ENCODE measurements around the gene CCDC192.
"Not testable (repeated sequence)": the region's sequence is repeated elsewhere in the genome, so short reads cannot be mapped to it uniquely, and the experiment has no call there.

Gene CCDC192

GRCh38 chr5:127846884-127847283 is 143.7 kb downstream of the CCDC192 start:
- no peaks in the 10 kb centered on the region for H3K27me3 ChIP-seq (ENCODE audit: control insufficient read depth, low read length)
- H3F3A ChIP-seq (ENCODE audit: control insufficient read depth, insufficient read depth): no peaks in the 10 kb centered on the region
- H3K79me2 ChIP-seq (ENCODE audit: control insufficient read depth, low read length): no peaks in the 10 kb centered on the region
- H3K9me2 ChIP-seq (replicated peaks; ENCODE audit: control insufficient read depth, low read length): no peaks in the 10 kb centered on the region
- H3K4me1 ChIP-seq (ENCODE audit: control insufficient read depth, low read length): peaks cover 8% of the 10 kb centered on the region
- H4K20me1 ChIP-seq (ENCODE audit: control insufficient read depth, insufficient read depth, low read depth, low read length): no peaks in the 10 kb centered on the region
- no peak for TF ChIP-seq CTCF (IDR thresholded peaks at IDR 0.05; ENCODE audit: low read depth, low read length, poor library complexity, severe bottlenecking)
- TF ChIP-seq EZH2phosphoT487 (IDR thresholded peaks at IDR 0.05; ENCODE audit: borderline replicate concordance, low read length): no peak
- no peak overlapping the region for H3K4me2 ChIP-seq (ENCODE audit: low read length)
- H3K4me3 ChIP-seq (ENCODE audit: low read length): no peak overlapping the region
- H3K36me3 ChIP-seq (ENCODE audit: control insufficient read depth, low read length): no peaks in the 10 kb centered on the region
- no peaks in the 10 kb centered on the region for H3K9me3 ChIP-seq (ENCODE audit: control insufficient read depth, insufficient read depth, low read length)
- H3K27ac ChIP-seq (ENCODE audit: low read depth, low read length): no peak overlapping the region

- H3K36me3 ChIP-seq (ENCODE audit: control insufficient read depth, low read length); H3K27me3 ChIP-seq (ENCODE audit: control insufficient read depth, low read length); H4K20me1 ChIP-seq (ENCODE audit: control insufficient read depth, insufficient read depth, low read depth, low read length); H3K4me1 ChIP-seq (ENCODE audit: control insufficient read depth, low read length); H3K9me2 ChIP-seq (replicated peaks; ENCODE audit: control insufficient read depth, low read length); H3F3A ChIP-seq (ENCODE audit: control insufficient read depth, insufficient read depth); H3K4me2 ChIP-seq (ENCODE audit: low read length); H3K79me2 ChIP-seq (ENCODE audit: control insufficient read depth, low read length); H3K4me3 ChIP-seq (ENCODE audit: low read length); H3K9me3 ChIP-seq (ENCODE audit: control insufficient read depth, insufficient read depth, low read length); H3K27ac ChIP-seq (ENCODE audit: low read depth, low read length): not testable (repeated sequence)
These were observed 144.4 kb downstream of the CCDC192 start for GRCh38 chr5:127847641-127848040.

- Histone ChIP-seq H3K36me3 (ENCODE audit: control insufficient read depth, low read length) (no peaks in the 10 kb centered on the region), H3K4me2 (ENCODE audit: low read length) (no peak overlapping the region), H3K27ac (ENCODE audit: low read depth, low read length) (no peak overlapping the region), H3K4me3 (ENCODE audit: low read length) (no peak overlapping the region), H3K27me3 (ENCODE audit: control insufficient read depth, low read length) (no peaks in the 10 kb centered on the region), H3K79me2 (ENCODE audit: control insufficient read depth, low read length) (no peaks in the 10 kb centered on the region), H3K9me3 (ENCODE audit: control insufficient read depth, insufficient read depth, low read length) (no peaks in the 10 kb centered on the region), H3F3A (ENCODE audit: control insufficient read depth, insufficient read depth) (no peaks in the 10 kb centered on the region), H3K4me1 (ENCODE audit: control insufficient read depth, low read length) (no peaks in the 10 kb centered on the region), H3K9me2 (replicated peaks; ENCODE audit: control insufficient read depth, low read length) (no peaks in the 10 kb centered on the region), H4K20me1 (ENCODE audit: control insufficient read depth, insufficient read depth, low read depth, low read length) (no peaks in the 10 kb centered on the region)
- TF ChIP-seq CTCF (IDR thresholded peaks at IDR 0.05; ENCODE audit: low read depth, low read length, poor library complexity, severe bottlenecking) (no peak), EZH2phosphoT487 (IDR thresholded peaks at IDR 0.05; ENCODE audit: borderline replicate concordance, low read length) (no peak)
These were observed 144.9 kb downstream of the CCDC192 start for GRCh38 chr5:127848098-127848497.

- TF ChIP-seq CTCF (IDR thresholded peaks at IDR 0.05; ENCODE audit: low read depth, low read length, poor library complexity, severe bottlenecking) (no peak), EZH2phosphoT487 (IDR thresholded peaks at IDR 0.05; ENCODE audit: borderline replicate concordance, low read length) (no peak)
- H3F3A ChIP-seq (ENCODE audit: control insufficient read depth, insufficient read depth): no peaks in the 10 kb centered on the region
- no peaks in the 10 kb centered on the region for H4K20me1 ChIP-seq (ENCODE audit: control insufficient read depth, insufficient read depth, low read depth, low read length)
- no peaks in the 10 kb centered on the region for H3K9me3 ChIP-seq (ENCODE audit: control insufficient read depth, insufficient read depth, low read length)
- no peaks in the 10 kb centered on the region for H3K9me2 ChIP-seq (replicated peaks; ENCODE audit: control insufficient read depth, low read length)
- no peaks in the 10 kb centered on the region for H3K27me3 ChIP-seq (ENCODE audit: control insufficient read depth, low read length)
- H3K27ac ChIP-seq (ENCODE audit: low read depth, low read length): no peak overlapping the region
- H3K4me2 ChIP-seq (ENCODE audit: low read length): no peak overlapping the region
- no peaks in the 10 kb centered on the region for H3K79me2 ChIP-seq (ENCODE audit: control insufficient read depth, low read length)
- no peak overlapping the region for H3K4me3 ChIP-seq (ENCODE audit: low read length)
- no peaks in the 10 kb centered on the region for H3K4me1 ChIP-seq (ENCODE audit: control insufficient read depth, low read length)
- no peaks in the 10 kb centered on the region for H3K36me3 ChIP-seq (ENCODE audit: control insufficient read depth, low read length)
These were observed 146.2 kb downstream of the CCDC192 start for GRCh38 chr5:127849408-127849807.
